Neural progenitor cell (in vitro differentiated cells): ENCODE results near the gene PLCD3. TPM values are rescaled to one million over a fixed set of nuclear protein-coding genes. Genes with fewer than 3 reads are reported as not detected.

Experiments
- DNase-seq: peaks from one replicate; pipeline ENCODE4 v3.0.0-alpha.2; 2016; ENCODE audit warnings: low spot score
- H2AFZ ChIP-seq: fragments of 200-600 bp; sonication (generic); replicated peaks from 2 replicates; pipeline ENCODE4 v1.6.1; 2016; ENCODE audit warnings: antibody characterized with exemption
- H3F3A ChIP-seq: fragments of 200-600 bp; sonication (generic); 2 replicates; pipeline ENCODE4 v1.6.1; 2016; ENCODE audit warnings: antibody characterized with exemption, low read depth
- H3K27ac ChIP-seq: fragments of 200-600 bp; sonication (generic); 2 replicates; pipeline ENCODE4 v1.5.1; 2016; ENCODE audit warnings: mild to moderate bottlenecking
- H3K27me3 ChIP-seq: fragments of 200-600 bp; sonication (generic); 2 replicates; pipeline ENCODE4 v1.6.1; 2016; ENCODE audit warnings: mild to moderate bottlenecking, moderate library complexity
- H3K36me3 ChIP-seq: fragments of 200-600 bp; sonication (generic); 2 replicates; pipeline ENCODE4 v1.5.1; 2016
- H3K4me1 ChIP-seq: fragments of 200-600 bp; sonication (generic); 2 replicates; pipeline ENCODE4 v1.6.1; 2016; ENCODE audit warnings: mixed run types
- H3K4me2 ChIP-seq: fragments of 200-600 bp; sonication (generic); 2 replicates; pipeline ENCODE4 v1.6.1; 2016
- H3K4me3 ChIP-seq: fragments of 200-600 bp; sonication (generic); 2 replicates; pipeline ENCODE4 v1.5.1; 2016
- H3K79me2 ChIP-seq: fragments of 200-600 bp; sonication (generic); 2 replicates; pipeline ENCODE4 v1.6.1; 2016; ENCODE audit warnings: low read depth
- H3K9ac ChIP-seq: fragments of 200-600 bp; sonication (generic); 2 replicates; pipeline ENCODE4 v1.6.1; 2016
- H3K9me3 ChIP-seq: fragments of 200-600 bp; sonication (generic); 2 replicates; pipeline ENCODE4 v1.5.1; 2016; ENCODE audit warnings: low read depth
- H4K20me1 ChIP-seq: fragments of 200-600 bp; sonication (generic); 2 replicates; pipeline ENCODE4 v1.6.1; 2016; ENCODE audit warnings: low read depth
- H3K27ac Mint-ChIP-seq: 3 replicates; pipeline ENCODE4 v1.8.0; 2021; ENCODE audit warnings: mixed read lengths
- H3K27me3 Mint-ChIP-seq: 2 replicates; pipeline ENCODE4 v1.8.0; 2022; ENCODE audit warnings: low read depth, mild to moderate bottlenecking, inconsistent platforms, moderate library complexity, mixed read lengths; ENCODE audit not compliant: insufficient read depth
- H3K36me3 Mint-ChIP-seq: 3 replicates; pipeline ENCODE4 v1.8.0; 2021; ENCODE audit warnings: mixed read lengths
- H3K4me1 Mint-ChIP-seq: 3 replicates; pipeline ENCODE4 v1.8.0; 2021; ENCODE audit warnings: mixed read lengths
- H3K4me3 Mint-ChIP-seq: 3 replicates; pipeline ENCODE4 v1.8.0; 2021; ENCODE audit warnings: mild to moderate bottlenecking, moderate library complexity, mixed read lengths
- H3K9me3 Mint-ChIP-seq: 3 replicates; pipeline ENCODE4 v1.8.0; 2020; ENCODE audit warnings: mixed read lengths
- EZH2 ChIP-seq: fragments of 200-600 bp; sonication (generic); IDR thresholded peaks from 2 replicates; pipeline ENCODE4 v1.6.1; 2017; ENCODE audit warnings: antibody characterized with exemption, mild to moderate bottlenecking, moderate library complexity
- EZH2phosphoT487 ChIP-seq: fragments of 200-600 bp; sonication (generic); IDR thresholded peaks from 2 replicates; pipeline ENCODE4 v1.6.1; 2017; ENCODE audit warnings: antibody characterized with exemption
- total RNA-seq: library from RNA; depleted of rRNA; stranded (reverse); fragments of >200 nt; gene quantifications from 2 replicates; pipeline ENCODE4 v1.2.3, GENCODE V29; 2015; ENCODE audit warnings: low replicate concordance
- TF ChIP-seq, protein P1 (sequence below): fragments of 200-600 bp; sonication (generic); IDR thresholded peaks from 2 replicates; pipeline ENCODE4 v1.5.1; 2017; ENCODE audit warnings: antibody characterized with exemption, mild to moderate bottlenecking

PLCD3 gene
- total RNA-seq, 1 donor from 2014 or later, result 16.0 TPM

- H3K27me3 ChIP-seq, result no peaks in the 10 kb centered on the region
- Mint-ChIP-seq H3K4me3 (no peak overlapping the region), H3K27me3 (peaks cover 16% of the 10 kb centered on the region), H3K27ac (no peak overlapping the region), H3K9me3 (no peaks in the 10 kb centered on the region), H3K4me1 (peaks cover 21% of the 10 kb centered on the region), H3K36me3 (peaks cover 2% of the 10 kb centered on the region)
- TF ChIP-seq, protein P1, sequence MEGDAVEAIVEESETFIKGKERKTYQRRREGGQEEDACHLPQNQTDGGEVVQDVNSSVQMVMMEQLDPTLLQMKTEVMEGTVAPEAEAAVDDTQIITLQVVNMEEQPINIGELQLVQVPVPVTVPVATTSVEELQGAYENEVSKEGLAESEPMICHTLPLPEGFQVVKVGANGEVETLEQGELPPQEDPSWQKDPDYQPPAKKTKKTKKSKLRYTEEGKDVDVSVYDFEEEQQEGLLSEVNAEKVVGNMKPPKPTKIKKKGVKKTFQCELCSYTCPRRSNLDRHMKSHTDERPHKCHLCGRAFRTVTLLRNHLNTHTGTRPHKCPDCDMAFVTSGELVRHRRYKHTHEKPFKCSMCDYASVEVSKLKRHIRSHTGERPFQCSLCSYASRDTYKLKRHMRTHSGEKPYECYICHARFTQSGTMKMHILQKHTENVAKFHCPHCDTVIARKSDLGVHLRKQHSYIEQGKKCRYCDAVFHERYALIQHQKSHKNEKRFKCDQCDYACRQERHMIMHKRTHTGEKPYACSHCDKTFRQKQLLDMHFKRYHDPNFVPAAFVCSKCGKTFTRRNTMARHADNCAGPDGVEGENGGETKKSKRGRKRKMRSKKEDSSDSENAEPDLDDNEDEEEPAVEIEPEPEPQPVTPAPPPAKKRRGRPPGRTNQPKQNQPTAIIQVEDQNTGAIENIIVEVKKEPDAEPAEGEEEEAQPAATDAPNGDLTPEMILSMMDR, result no peak
- TF ChIP-seq EZH2 (no peak), EZH2phosphoT487 (no peak)
- no peak overlapping the region for H3K9ac ChIP-seq
- no peak overlapping the region for H2AFZ ChIP-seq
- H4K20me1 ChIP-seq, result peaks cover 5% of the 10 kb centered on the region
- DNase-seq, result no peak
- H3K4me1 ChIP-seq, result peaks cover 11% of the 10 kb centered on the region
- no peak overlapping the region for H3K27ac ChIP-seq
- no peaks in the 10 kb centered on the region for H3K36me3 ChIP-seq
- H3K4me3 ChIP-seq, result no peak overlapping the region
- H3K4me2 ChIP-seq, result no peak overlapping the region
- peaks cover 28% of the 10 kb centered on the region for H3F3A ChIP-seq
- no peaks in the 10 kb centered on the region for H3K9me3 ChIP-seq
- no peaks in the 10 kb centered on the region for H3K79me2 ChIP-seq
These were observed 3.3 kb downstream of the PLCD3 start for GRCh38 chr17:45128989-45129388.

DNA sequence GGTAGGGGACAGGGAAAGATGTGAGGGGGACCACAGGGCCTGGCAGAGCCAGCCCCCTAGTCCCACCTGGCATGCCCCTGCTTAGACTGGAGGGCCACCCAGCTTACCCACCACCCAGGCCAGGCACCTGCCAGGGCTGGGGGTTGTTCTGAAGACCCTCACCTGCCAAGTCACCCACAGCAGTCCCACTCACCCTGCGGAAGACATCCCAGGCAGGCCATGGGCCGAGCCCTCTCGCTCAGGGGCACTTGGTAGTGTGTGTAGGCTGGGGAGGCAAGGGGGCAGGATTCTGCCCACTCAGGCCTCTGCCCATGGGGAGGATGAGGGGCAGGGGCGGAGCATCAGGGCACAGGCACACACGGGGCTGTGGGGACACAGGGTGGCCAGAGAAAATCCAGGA, 4.0 kb downstream of the PLCD3 start:
- Mint-ChIP-seq H3K27ac (no peak overlapping the region), H3K36me3 (no peaks in the 10 kb centered on the region), H3K4me1 (peaks cover 20% of the 10 kb centered on the region), H3K9me3 (no peaks in the 10 kb centered on the region), H3K27me3 (peaks cover 14% of the 10 kb centered on the region), H3K4me3 (no peak overlapping the region)
- Histone ChIP-seq H3K9me3 (no peaks in the 10 kb centered on the region), H3K79me2 (no peaks in the 10 kb centered on the region), H3K4me1 (peaks cover 11% of the 10 kb centered on the region), H3K9ac (no peak overlapping the region), H3K27me3 (no peaks in the 10 kb centered on the region), H3K4me2 (no peak overlapping the region), H3K36me3 (no peaks in the 10 kb centered on the region), H2AFZ (no peak overlapping the region), H3F3A (peaks cover 24% of the 10 kb centered on the region), H4K20me1 (peaks cover 5% of the 10 kb centered on the region), H3K4me3 (no peak overlapping the region), H3K27ac (no peak overlapping the region)
- DNase-seq, result no peak
- TF ChIP-seq EZH2phosphoT487 (no peak), EZH2 (no peak)
- TF ChIP-seq, protein P1, result no peak

DNA sequence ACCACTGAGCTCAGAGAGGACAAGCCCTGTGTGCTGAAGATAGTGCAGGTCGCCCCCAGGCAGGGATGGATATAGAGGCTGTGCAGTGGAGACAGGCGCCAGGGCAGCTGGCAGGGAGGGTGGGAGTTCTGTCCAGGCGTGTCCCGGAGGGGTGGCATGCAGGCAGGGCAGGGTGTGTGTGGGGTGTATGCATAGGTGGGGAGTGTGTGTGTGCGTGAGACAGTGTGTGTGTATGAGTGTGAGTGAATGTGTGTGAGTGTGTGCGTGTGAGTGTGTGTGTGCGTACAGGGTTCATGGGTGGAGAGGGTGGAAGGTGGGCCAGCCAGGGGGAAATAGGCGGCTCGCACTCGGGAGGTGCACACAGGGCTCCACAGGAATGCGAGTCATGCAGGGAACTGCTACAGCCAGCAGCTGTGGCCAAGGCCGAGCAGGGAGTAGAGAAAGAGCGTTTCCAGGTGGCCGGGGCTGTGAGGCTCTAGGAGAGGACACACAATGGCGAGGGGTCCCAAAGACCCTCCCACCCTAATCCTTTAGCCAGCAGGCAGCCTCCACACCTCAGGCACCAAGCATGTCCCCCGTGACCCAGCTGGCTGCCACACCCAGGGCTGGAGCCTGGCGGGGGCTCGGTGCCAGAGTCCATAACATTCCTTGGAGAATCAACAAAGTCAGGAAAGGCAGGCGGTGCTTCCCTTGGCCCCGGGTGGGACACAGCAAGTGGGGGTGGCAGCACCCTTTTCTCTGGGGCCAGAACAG, 4.6 kb downstream of the PLCD3 start:
- Histone ChIP-seq H3F3A (peaks cover 18% of the 10 kb centered on the region), H3K79me2 (no peaks in the 10 kb centered on the region), H3K9me3 (no peaks in the 10 kb centered on the region), H3K36me3 (no peaks in the 10 kb centered on the region), H3K9ac (no peak overlapping the region), H3K4me1 (peaks cover 11% of the 10 kb centered on the region), H2AFZ (no peak overlapping the region), H3K4me3 (no peak overlapping the region), H4K20me1 (peaks cover 5% of the 10 kb centered on the region), H3K27ac (no peak overlapping the region), H3K27me3 (no peaks in the 10 kb centered on the region), H3K4me2 (no peak overlapping the region)
- peaks cover 24% of the 10 kb centered on the region for H3K4me1 Mint-ChIP-seq
- H3K36me3 Mint-ChIP-seq, result no peaks in the 10 kb centered on the region
- peak overlapping the region; percentile 87 for H3K27ac Mint-ChIP-seq
- TF ChIP-seq, protein P1, result no peak
- TF ChIP-seq EZH2phosphoT487 (no peak), EZH2 (no peak)
- DNase-seq, result peak; percentile 51
- no peaks in the 10 kb centered on the region for H3K9me3 Mint-ChIP-seq
- H3K27me3 Mint-ChIP-seq, result peaks cover 14% of the 10 kb centered on the region
- peak overlapping the region; percentile 47 for H3K4me3 Mint-ChIP-seq
